T-helper 1 cell treated with Interleukin-12 subunit alpha and Interleukin-12 subunit beta and Interleukin-4 antibody, amounts not matched to agents 30 μg/mL and 1 μg/mL, for 36 hours (primary cell): ENCODE results near the gene KRT24.
"Not testable (repeated sequence)": the region's sequence is repeated elsewhere in the genome, so short reads cannot be mapped to it uniquely, and the experiment has no call there.

ENCODE experiments used
- H3K27ac Mint-ChIP-seq: one replicate; pipeline ENCODE4 v1.8.0; 2021; ENCODE audit warnings: mild to moderate bottlenecking, mixed read lengths
- H3K27me3 Mint-ChIP-seq: one replicate; pipeline ENCODE4 v1.8.0; 2021; ENCODE audit warnings: low read depth, mixed read lengths
- H3K36me3 Mint-ChIP-seq: one replicate; pipeline ENCODE4 v1.8.0; 2021; ENCODE audit warnings: low read depth, mixed read lengths
- H3K4me1 Mint-ChIP-seq: one replicate; pipeline ENCODE4 v1.8.0; 2021; ENCODE audit warnings: low read depth, mixed read lengths
- H3K4me3 Mint-ChIP-seq: one replicate; pipeline ENCODE4 v1.8.0; 2021; ENCODE audit warnings: mild to moderate bottlenecking, moderate library complexity, mixed read lengths
- H3K9me3 Mint-ChIP-seq: one replicate; pipeline ENCODE4 v1.8.0; 2021; ENCODE audit warnings: mixed read lengths

KRT24 gene

GRCh38 chr17:40703652-40704051 is at the start of gene KRT24:
Gene KRT24, minus strand, starts transcription at chr17:40703752. Its CDS starts 59 bp downstream, at chr17:40703693.
- Mint-ChIP-seq H3K9me3 (no peaks in the 10 kb centered on the region), H3K27ac (no peak within 1 kb of the TSS), H3K4me1 (no peaks in the 10 kb centered on the region), H3K4me3 (no peak within 1 kb of the TSS), H3K36me3 (no peaks in the 10 kb centered on the region), H3K27me3 (peaks cover 16% of the 10 kb centered on the region)

- no peaks in the 10 kb centered on the region for H3K4me1 Mint-ChIP-seq
- H3K9me3 Mint-ChIP-seq = peaks cover 3% of the 10 kb centered on the region
- no peak overlapping the region for H3K4me3 Mint-ChIP-seq
- H3K27ac Mint-ChIP-seq = no peak overlapping the region
- peaks cover 24% of the 10 kb centered on the region for H3K27me3 Mint-ChIP-seq
- H3K36me3 Mint-ChIP-seq = no peaks in the 10 kb centered on the region
Measured at GRCh38 chr17:40751065-40751464, 47.5 kb upstream of the KRT24 start.

- no peak overlapping the region for H3K4me3 Mint-ChIP-seq
Measured at GRCh38 chr17:40750391-40750790, 46.8 kb upstream of the KRT24 start.

GRCh38 chr17:40748666-40749065 is 45.1 kb upstream of the KRT24 start:
- peaks cover 34% of the 10 kb centered on the region for H3K27me3 Mint-ChIP-seq
- H3K9me3 Mint-ChIP-seq, H3K4me1 Mint-ChIP-seq: not testable (repeated sequence)

More at GRCh38 chr17:40750391-40750790, 46.8 kb upstream of the KRT24 start:
- H3K27me3 Mint-ChIP-seq = peaks cover 25% of the 10 kb centered on the region
- no peaks in the 10 kb centered on the region for H3K4me1 Mint-ChIP-seq
- no peak overlapping the region for H3K27ac Mint-ChIP-seq
- H3K9me3 Mint-ChIP-seq = peaks cover 3% of the 10 kb centered on the region
- H3K36me3 Mint-ChIP-seq = no peaks in the 10 kb centered on the region

GRCh38 chr17:40738553-40738952 is 35.0 kb upstream of the KRT24 start:
- H3K27me3 Mint-ChIP-seq = peaks cover 38% of the 10 kb centered on the region

More at GRCh38 chr17:40748666-40749065, 45.1 kb upstream of the KRT24 start:
- H3K4me3 Mint-ChIP-seq, H3K27ac Mint-ChIP-seq, H3K36me3 Mint-ChIP-seq: not testable (repeated sequence)

GRCh38 chr17:40735016-40735415 is 31.5 kb upstream of the KRT24 start:
- H3K36me3 Mint-ChIP-seq = no peaks in the 10 kb centered on the region
- H3K4me1 Mint-ChIP-seq = no peaks in the 10 kb centered on the region
- H3K27ac Mint-ChIP-seq = no peak overlapping the region
- no peak overlapping the region for H3K4me3 Mint-ChIP-seq
- H3K9me3 Mint-ChIP-seq = no peaks in the 10 kb centered on the region
- H3K27me3 Mint-ChIP-seq = peaks cover 41% of the 10 kb centered on the region

More at GRCh38 chr17:40738553-40738952, 35.0 kb upstream of the KRT24 start:
- peaks cover 5% of the 10 kb centered on the region for H3K9me3 Mint-ChIP-seq
- H3K36me3 Mint-ChIP-seq = no peaks in the 10 kb centered on the region
- no peaks in the 10 kb centered on the region for H3K4me1 Mint-ChIP-seq
- no peak overlapping the region for H3K4me3 Mint-ChIP-seq
- H3K27ac Mint-ChIP-seq = no peak overlapping the region

- no peaks in the 10 kb centered on the region for H3K4me1 Mint-ChIP-seq
- no peak overlapping the region for H3K4me3 Mint-ChIP-seq
- H3K36me3 Mint-ChIP-seq = no peaks in the 10 kb centered on the region
- no peak overlapping the region for H3K27ac Mint-ChIP-seq
- H3K9me3 Mint-ChIP-seq = no peaks in the 10 kb centered on the region
- H3K27me3 Mint-ChIP-seq = peaks cover 35% of the 10 kb centered on the region
Measured at GRCh38 chr17:40734018-40734417, 30.5 kb upstream of the KRT24 start.

GRCh38 chr17:40730970-40731369 is 27.4 kb upstream of the KRT24 start:
- Mint-ChIP-seq H3K27me3 (peaks cover 35% of the 10 kb centered on the region), H3K4me1 (no peaks in the 10 kb centered on the region), H3K36me3 (no peaks in the 10 kb centered on the region), H3K27ac (no peak overlapping the region), H3K9me3 (no peaks in the 10 kb centered on the region), H3K4me3 (no peak overlapping the region)

- H3K27ac Mint-ChIP-seq = no peak overlapping the region
- no peak overlapping the region for H3K4me3 Mint-ChIP-seq
- H3K36me3 Mint-ChIP-seq = no peaks in the 10 kb centered on the region
- H3K4me1 Mint-ChIP-seq = no peaks in the 10 kb centered on the region
- H3K27me3 Mint-ChIP-seq = peaks cover 40% of the 10 kb centered on the region
- H3K9me3 Mint-ChIP-seq = no peaks in the 10 kb centered on the region
Measured at GRCh38 chr17:40727447-40728231, 24.1 kb upstream of the KRT24 start.

GRCh38 chr17:40726919-40727318 is 23.4 kb upstream of the KRT24 start:
- Mint-ChIP-seq H3K36me3 (no peaks in the 10 kb centered on the region), H3K27me3 (peaks cover 39% of the 10 kb centered on the region), H3K9me3 (no peaks in the 10 kb centered on the region), H3K27ac (no peak overlapping the region), H3K4me3 (no peak overlapping the region), H3K4me1 (no peaks in the 10 kb centered on the region)

GRCh38 chr17:40724656-40725055 is 21.1 kb upstream of the KRT24 start:
- H3K9me3 Mint-ChIP-seq = no peaks in the 10 kb centered on the region
- H3K27ac Mint-ChIP-seq = no peak overlapping the region
- peaks cover 43% of the 10 kb centered on the region for H3K27me3 Mint-ChIP-seq

GRCh38 chr17:40722241-40722640 is 18.7 kb upstream of the KRT24 start:
- H3K4me3 Mint-ChIP-seq = no peak overlapping the region
- H3K9me3 Mint-ChIP-seq = no peaks in the 10 kb centered on the region
- no peaks in the 10 kb centered on the region for H3K4me1 Mint-ChIP-seq
- H3K27ac Mint-ChIP-seq = no peak overlapping the region
- no peaks in the 10 kb centered on the region for H3K36me3 Mint-ChIP-seq
- peaks cover 42% of the 10 kb centered on the region for H3K27me3 Mint-ChIP-seq

More at GRCh38 chr17:40724656-40725055, 21.1 kb upstream of the KRT24 start:
- Mint-ChIP-seq H3K4me1 (no peaks in the 10 kb centered on the region), H3K4me3 (no peak overlapping the region), H3K36me3 (no peaks in the 10 kb centered on the region)

- no peaks in the 10 kb centered on the region for H3K36me3 Mint-ChIP-seq
- no peak overlapping the region for H3K27ac Mint-ChIP-seq
- peaks cover 36% of the 10 kb centered on the region for H3K27me3 Mint-ChIP-seq
- H3K4me1 Mint-ChIP-seq = no peaks in the 10 kb centered on the region
- H3K4me3 Mint-ChIP-seq = no peak overlapping the region
- no peaks in the 10 kb centered on the region for H3K9me3 Mint-ChIP-seq
Measured at GRCh38 chr17:40720899-40721298, 17.3 kb upstream of the KRT24 start.

- no peak overlapping the region for H3K27ac Mint-ChIP-seq
- no peaks in the 10 kb centered on the region for H3K9me3 Mint-ChIP-seq
- no peaks in the 10 kb centered on the region for H3K36me3 Mint-ChIP-seq
- peaks cover 35% of the 10 kb centered on the region for H3K27me3 Mint-ChIP-seq
- no peaks in the 10 kb centered on the region for H3K4me1 Mint-ChIP-seq
- no peak overlapping the region for H3K4me3 Mint-ChIP-seq
Measured at GRCh38 chr17:40718930-40719329, 15.4 kb upstream of the KRT24 start.

- H3K9me3 Mint-ChIP-seq = no peaks in the 10 kb centered on the region
- H3K27ac Mint-ChIP-seq = no peak overlapping the region
- H3K4me1 Mint-ChIP-seq = no peaks in the 10 kb centered on the region
- no peak overlapping the region for H3K4me3 Mint-ChIP-seq
- no peaks in the 10 kb centered on the region for H3K36me3 Mint-ChIP-seq
- H3K27me3 Mint-ChIP-seq = peaks cover 30% of the 10 kb centered on the region
Measured at GRCh38 chr17:40717776-40718175, 14.2 kb upstream of the KRT24 start.
